ENCODE data around the gene GDPGP1. TPM values are rescaled to one million over a fixed set of nuclear protein-coding genes. Genes with fewer than 3 reads are reported as not detected.
A peak's percentile ranks its signal among the peaks of the same experiment; 100 is the strongest.

The GDPGP1 gene
- polyA plus RNA-seq, 1 donor from 2014 or later, result 4.3 TPM

DNA sequence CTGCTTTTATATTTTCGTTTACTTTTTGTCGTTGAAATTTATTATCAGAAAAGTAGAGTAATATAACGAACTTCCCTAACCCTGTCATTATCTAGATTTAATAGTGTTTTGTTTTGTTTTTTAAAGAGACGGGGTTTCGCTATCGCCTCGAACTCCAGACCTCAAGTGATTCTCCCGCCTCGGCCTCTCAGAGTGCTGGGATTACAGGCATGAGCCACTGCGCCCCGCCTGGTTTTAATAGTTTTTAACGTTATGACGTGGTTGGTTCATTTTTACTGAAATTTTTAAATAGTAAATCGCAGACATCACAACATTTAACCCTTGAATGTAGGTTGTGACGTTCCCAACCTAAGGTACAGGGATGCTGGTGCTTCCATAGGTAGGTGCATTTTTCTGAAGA lies 32.5 kb downstream of the GDPGP1 start:
- Histone ChIP-seq H3K9me2 (ENCODE audit: insufficient read depth, low read length) (no peaks in the 10 kb centered on the region), H3K9ac (ENCODE audit: low read length) (peak overlapping the region; percentile 92), H3K79me2 (replicated peaks; ENCODE audit: insufficient read depth, low read length) (peaks cover 49% of the 10 kb centered on the region), H2AFZ (ENCODE audit: low read depth, low read length) (peak overlapping the region; percentile 74), H3K27ac (ENCODE audit: low read length) (peak overlapping the region; percentile 94), H3F3A (ENCODE audit: insufficient read depth, low read length, poor library complexity, severe bottlenecking) (peaks cover 3% of the 10 kb centered on the region), H3K9me3 (ENCODE audit: low read length) (no peaks in the 10 kb centered on the region), H3K4me3 (ENCODE audit: low read length) (peak overlapping the region; percentile 78), H4K20me1 (ENCODE audit: insufficient read depth) (peaks cover 4% of the 10 kb centered on the region), H3K27me3 (ENCODE audit: insufficient read depth, low read depth, low read length) (no peaks in the 10 kb centered on the region), H3K4me2 (ENCODE audit: low read length) (peak overlapping the region; percentile 88), H3K36me3 (ENCODE audit: insufficient read depth, low read length) (no peaks in the 10 kb centered on the region)
- no peak for TF ChIP-seq RAD21 (conservative IDR thresholded peaks at IDR 0.05)
- TF ChIP-seq EZH2 (IDR thresholded peaks at IDR 0.05; ENCODE audit: borderline replicate concordance, insufficient read depth, low read length, poor library complexity, severe bottlenecking), result no peak

DNA sequence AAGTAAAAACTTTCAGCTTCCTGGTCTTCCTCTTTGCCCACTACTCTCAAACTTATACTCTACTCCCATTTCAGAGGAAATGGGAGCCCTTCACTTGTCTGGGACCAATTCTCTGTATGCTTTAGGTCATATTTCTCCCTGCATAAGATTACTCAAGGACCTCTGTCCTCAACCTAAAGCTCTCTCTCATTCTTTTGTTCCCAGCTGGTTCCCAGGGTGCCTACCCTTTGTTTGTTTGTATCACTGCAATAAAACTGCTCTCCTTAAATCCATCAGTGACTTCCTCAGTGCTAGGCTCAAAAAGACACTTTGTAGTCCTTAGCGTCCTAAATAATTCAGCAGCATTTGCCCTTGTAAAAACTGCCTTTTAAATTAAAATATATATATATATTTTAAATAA lies 34.4 kb downstream of the GDPGP1 start:
- Histone ChIP-seq H3K27me3 (ENCODE audit: insufficient read depth, low read depth, low read length) (no peaks in the 10 kb centered on the region), H4K20me1 (ENCODE audit: insufficient read depth) (peaks cover 4% of the 10 kb centered on the region), H3K27ac (ENCODE audit: low read length) (peak overlapping the region; percentile 3), H3K4me2 (ENCODE audit: low read length) (peak overlapping the region; percentile 59), H3K79me2 (replicated peaks; ENCODE audit: insufficient read depth, low read length) (peaks cover 59% of the 10 kb centered on the region), H2AFZ (ENCODE audit: low read depth, low read length) (no peak overlapping the region), H3F3A (ENCODE audit: insufficient read depth, low read length, poor library complexity, severe bottlenecking) (peaks cover 3% of the 10 kb centered on the region), H3K36me3 (ENCODE audit: insufficient read depth, low read length) (no peaks in the 10 kb centered on the region), H3K4me3 (ENCODE audit: low read length) (peak overlapping the region; percentile 78), H3K9ac (ENCODE audit: low read length) (no peak overlapping the region), H3K9me2 (ENCODE audit: insufficient read depth, low read length) (no peaks in the 10 kb centered on the region), H3K9me3 (ENCODE audit: low read length) (no peaks in the 10 kb centered on the region)
- TF ChIP-seq, protein P1, sequence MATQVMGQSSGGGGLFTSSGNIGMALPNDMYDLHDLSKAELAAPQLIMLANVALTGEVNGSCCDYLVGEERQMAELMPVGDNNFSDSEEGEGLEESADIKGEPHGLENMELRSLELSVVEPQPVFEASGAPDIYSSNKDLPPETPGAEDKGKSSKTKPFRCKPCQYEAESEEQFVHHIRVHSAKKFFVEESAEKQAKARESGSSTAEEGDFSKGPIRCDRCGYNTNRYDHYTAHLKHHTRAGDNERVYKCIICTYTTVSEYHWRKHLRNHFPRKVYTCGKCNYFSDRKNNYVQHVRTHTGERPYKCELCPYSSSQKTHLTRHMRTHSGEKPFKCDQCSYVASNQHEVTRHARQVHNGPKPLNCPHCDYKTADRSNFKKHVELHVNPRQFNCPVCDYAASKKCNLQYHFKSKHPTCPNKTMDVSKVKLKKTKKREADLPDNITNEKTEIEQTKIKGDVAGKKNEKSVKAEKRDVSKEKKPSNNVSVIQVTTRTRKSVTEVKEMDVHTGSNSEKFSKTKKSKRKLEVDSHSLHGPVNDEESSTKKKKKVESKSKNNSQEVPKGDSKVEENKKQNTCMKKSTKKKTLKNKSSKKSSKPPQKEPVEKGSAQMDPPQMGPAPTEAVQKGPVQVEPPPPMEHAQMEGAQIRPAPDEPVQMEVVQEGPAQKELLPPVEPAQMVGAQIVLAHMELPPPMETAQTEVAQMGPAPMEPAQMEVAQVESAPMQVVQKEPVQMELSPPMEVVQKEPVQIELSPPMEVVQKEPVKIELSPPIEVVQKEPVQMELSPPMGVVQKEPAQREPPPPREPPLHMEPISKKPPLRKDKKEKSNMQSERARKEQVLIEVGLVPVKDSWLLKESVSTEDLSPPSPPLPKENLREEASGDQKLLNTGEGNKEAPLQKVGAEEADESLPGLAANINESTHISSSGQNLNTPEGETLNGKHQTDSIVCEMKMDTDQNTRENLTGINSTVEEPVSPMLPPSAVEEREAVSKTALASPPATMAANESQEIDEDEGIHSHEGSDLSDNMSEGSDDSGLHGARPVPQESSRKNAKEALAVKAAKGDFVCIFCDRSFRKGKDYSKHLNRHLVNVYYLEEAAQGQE (IDR thresholded peaks at IDR 0.05; ENCODE audit: borderline replicate concordance), result no peak
- TF ChIP-seq RAD21 (conservative IDR thresholded peaks at IDR 0.05) (no peak), EZH2 (IDR thresholded peaks at IDR 0.05; ENCODE audit: borderline replicate concordance, insufficient read depth, low read length, poor library complexity, severe bottlenecking) (no peak)

DNA sequence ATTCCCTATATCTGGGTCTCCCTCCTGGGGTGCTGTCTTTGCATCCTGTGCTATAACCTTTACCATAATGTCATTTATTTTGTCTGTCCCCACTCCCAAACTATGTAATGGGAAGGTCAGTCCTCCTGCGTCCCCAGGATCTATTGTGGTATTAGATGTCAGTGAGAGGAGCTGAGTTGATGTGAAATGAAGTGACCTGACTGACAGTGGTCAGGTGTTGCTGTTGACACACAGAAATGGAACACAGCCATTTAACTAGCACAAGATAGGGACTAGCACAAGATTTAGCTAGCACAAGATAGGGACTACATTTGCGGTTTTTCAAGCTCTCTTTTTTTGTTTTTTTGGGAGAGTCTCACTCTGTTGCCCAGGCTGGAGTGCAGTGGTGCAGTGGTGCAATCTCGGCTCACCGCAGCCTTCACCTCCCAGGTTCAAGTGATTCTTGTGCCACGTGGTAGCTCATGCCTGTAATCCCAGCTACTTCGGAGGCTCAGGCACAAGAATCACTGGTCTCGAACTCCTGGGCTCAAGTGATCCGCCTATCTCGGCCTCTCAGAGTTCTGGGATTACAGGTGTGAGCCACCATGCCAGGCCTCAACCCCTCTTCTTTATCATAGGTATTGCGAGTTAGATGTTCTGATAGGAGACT lies 36.6 kb downstream of the GDPGP1 start:
- H4K20me1 ChIP-seq (ENCODE audit: insufficient read depth), result peaks cover 4% of the 10 kb centered on the region
- H3K4me2 ChIP-seq (ENCODE audit: low read length), result no peak overlapping the region
- no peaks in the 10 kb centered on the region for H3K36me3 ChIP-seq (ENCODE audit: insufficient read depth, low read length)
- H3K79me2 ChIP-seq (replicated peaks; ENCODE audit: insufficient read depth, low read length), result peaks cover 59% of the 10 kb centered on the region
- no peaks in the 10 kb centered on the region for H3F3A ChIP-seq (ENCODE audit: insufficient read depth, low read length, poor library complexity, severe bottlenecking)
- H3K4me3 ChIP-seq (ENCODE audit: low read length), result no peak overlapping the region
- H3K9me2 ChIP-seq (ENCODE audit: insufficient read depth, low read length), result no peaks in the 10 kb centered on the region
- H3K9ac ChIP-seq (ENCODE audit: low read length), result no peak overlapping the region
- H2AFZ ChIP-seq (ENCODE audit: low read depth, low read length), result no peak overlapping the region
- no peaks in the 10 kb centered on the region for H3K27me3 ChIP-seq (ENCODE audit: insufficient read depth, low read depth, low read length)
- TF ChIP-seq TAF1 (IDR thresholded peaks at IDR 0.05; ENCODE audit: low read depth), result no peak
- no peak for TF ChIP-seq EP300 (conservative IDR thresholded peaks at IDR 0.05; ENCODE audit: poor library complexity, severe bottlenecking)
- no peak for TF ChIP-seq MXI1 (conservative IDR thresholded peaks at IDR 0.05; ENCODE audit: poor library complexity, severe bottlenecking)
- TF ChIP-seq, protein P1 (IDR thresholded peaks at IDR 0.05; ENCODE audit: borderline replicate concordance), result no peak
- no peak for TF ChIP-seq SMC3 (conservative IDR thresholded peaks at IDR 0.05; ENCODE audit: poor library complexity)
- TF ChIP-seq, protein P2, sequence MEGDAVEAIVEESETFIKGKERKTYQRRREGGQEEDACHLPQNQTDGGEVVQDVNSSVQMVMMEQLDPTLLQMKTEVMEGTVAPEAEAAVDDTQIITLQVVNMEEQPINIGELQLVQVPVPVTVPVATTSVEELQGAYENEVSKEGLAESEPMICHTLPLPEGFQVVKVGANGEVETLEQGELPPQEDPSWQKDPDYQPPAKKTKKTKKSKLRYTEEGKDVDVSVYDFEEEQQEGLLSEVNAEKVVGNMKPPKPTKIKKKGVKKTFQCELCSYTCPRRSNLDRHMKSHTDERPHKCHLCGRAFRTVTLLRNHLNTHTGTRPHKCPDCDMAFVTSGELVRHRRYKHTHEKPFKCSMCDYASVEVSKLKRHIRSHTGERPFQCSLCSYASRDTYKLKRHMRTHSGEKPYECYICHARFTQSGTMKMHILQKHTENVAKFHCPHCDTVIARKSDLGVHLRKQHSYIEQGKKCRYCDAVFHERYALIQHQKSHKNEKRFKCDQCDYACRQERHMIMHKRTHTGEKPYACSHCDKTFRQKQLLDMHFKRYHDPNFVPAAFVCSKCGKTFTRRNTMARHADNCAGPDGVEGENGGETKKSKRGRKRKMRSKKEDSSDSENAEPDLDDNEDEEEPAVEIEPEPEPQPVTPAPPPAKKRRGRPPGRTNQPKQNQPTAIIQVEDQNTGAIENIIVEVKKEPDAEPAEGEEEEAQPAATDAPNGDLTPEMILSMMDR (IDR thresholded peaks at IDR 0.05; ENCODE audit: poor library complexity, severe bottlenecking), result no peak
- no peak for TF ChIP-seq EZH2 (IDR thresholded peaks at IDR 0.05; ENCODE audit: borderline replicate concordance, insufficient read depth, low read length, poor library complexity, severe bottlenecking)
- no peak for TF ChIP-seq POLR2AphosphoS5 (IDR thresholded peaks at IDR 0.05)
- TF ChIP-seq RAD21 (conservative IDR thresholded peaks at IDR 0.05), result no peak
- no peaks in the 10 kb centered on the region for H3K9me3 ChIP-seq (ENCODE audit: low read length)
- H3K27ac ChIP-seq (ENCODE audit: low read length), result no peak overlapping the region

Measured in neural cell (in vitro differentiated cells).